Measurements from ENCODE around the gene TAS2R1. TPM values are rescaled to one million over a fixed set of nuclear protein-coding genes. Genes with fewer than 3 reads are reported as not detected.

The TAS2R1 gene, protein sequence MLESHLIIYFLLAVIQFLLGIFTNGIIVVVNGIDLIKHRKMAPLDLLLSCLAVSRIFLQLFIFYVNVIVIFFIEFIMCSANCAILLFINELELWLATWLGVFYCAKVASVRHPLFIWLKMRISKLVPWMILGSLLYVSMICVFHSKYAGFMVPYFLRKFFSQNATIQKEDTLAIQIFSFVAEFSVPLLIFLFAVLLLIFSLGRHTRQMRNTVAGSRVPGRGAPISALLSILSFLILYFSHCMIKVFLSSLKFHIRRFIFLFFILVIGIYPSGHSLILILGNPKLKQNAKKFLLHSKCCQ
- total RNA-seq, result not detected
- long read RNA-seq, result 0 reads

DNA sequence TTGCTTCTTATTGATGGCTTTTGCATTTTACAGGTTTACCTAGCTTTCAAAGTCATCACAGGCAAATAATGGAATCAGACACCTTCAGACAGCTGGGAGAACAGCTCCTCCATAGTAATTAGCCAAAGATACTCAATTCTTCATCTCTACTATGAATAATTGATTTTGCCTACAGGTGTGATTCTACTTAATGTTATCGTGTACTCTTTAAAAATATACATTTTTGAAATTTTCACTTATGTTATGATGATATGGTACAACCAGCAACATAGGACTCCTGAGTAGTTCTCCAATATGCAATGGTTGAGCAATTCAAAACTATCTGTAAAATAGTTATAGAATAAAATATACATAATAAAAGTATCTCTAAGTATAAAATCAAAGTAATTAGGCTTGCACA is at the start of gene TAS2R1:
Gene TAS2R1, minus strand, starts transcription at position 101 of the 400 bp plus-strand sequence. CDS start 319 bp downstream, outside the sequence.
- no peak within 1 kb of the TSS for H3K4me3 ChIP-seq
- TF ChIP-seq, protein P1, sequence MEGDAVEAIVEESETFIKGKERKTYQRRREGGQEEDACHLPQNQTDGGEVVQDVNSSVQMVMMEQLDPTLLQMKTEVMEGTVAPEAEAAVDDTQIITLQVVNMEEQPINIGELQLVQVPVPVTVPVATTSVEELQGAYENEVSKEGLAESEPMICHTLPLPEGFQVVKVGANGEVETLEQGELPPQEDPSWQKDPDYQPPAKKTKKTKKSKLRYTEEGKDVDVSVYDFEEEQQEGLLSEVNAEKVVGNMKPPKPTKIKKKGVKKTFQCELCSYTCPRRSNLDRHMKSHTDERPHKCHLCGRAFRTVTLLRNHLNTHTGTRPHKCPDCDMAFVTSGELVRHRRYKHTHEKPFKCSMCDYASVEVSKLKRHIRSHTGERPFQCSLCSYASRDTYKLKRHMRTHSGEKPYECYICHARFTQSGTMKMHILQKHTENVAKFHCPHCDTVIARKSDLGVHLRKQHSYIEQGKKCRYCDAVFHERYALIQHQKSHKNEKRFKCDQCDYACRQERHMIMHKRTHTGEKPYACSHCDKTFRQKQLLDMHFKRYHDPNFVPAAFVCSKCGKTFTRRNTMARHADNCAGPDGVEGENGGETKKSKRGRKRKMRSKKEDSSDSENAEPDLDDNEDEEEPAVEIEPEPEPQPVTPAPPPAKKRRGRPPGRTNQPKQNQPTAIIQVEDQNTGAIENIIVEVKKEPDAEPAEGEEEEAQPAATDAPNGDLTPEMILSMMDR (IDR thresholded peaks at IDR 0.05; ENCODE audit: borderline replicate concordance), result no peak
- H3K36me3 ChIP-seq, result no peaks in the 10 kb centered on the region
- intact Hi-C loops (cut with micrococcal nuclease), result no loop called here
- H3K27ac ChIP-seq (replicated peaks), result no peak within 1 kb of the TSS
- no peaks in the 10 kb centered on the region for H3K4me1 ChIP-seq
- peaks cover 21% of the 10 kb centered on the region for H3K9me3 ChIP-seq (replicated peaks)
- H3K27me3 ChIP-seq (ENCODE audit: low read depth), result no peaks in the 10 kb centered on the region
- DNase-seq, result no peak

DNA sequence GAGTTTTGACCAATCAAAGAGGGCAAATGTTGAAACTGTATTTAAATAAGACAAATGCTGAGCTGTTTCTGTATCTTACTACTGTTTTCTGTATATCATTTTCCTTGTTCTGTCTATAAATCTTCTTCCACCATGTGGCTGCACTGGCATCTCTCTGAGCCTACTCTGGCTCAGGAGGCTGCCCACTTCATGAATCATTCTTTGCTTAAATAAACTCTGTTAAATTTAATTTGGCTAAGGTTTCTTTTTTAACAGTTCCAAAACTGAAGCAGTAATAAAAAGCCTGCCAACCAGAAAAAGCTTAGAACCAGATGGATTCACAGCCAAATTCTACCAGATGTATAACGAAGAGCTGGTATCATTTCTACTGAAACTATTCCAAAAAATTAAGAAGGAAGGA is 40.2 kb upstream of the TAS2R1 start:
- Histone ChIP-seq H3K4me1 (no peaks in the 10 kb centered on the region), H3K27ac (replicated peaks) (no peak overlapping the region), H3K36me3 (no peaks in the 10 kb centered on the region), H3K4me3 (no peak overlapping the region), H3K27me3 (ENCODE audit: low read depth) (no peaks in the 10 kb centered on the region), H3K9me3 (replicated peaks) (peaks cover 48% of the 10 kb centered on the region)
- TF ChIP-seq, protein P1 (IDR thresholded peaks at IDR 0.05; ENCODE audit: borderline replicate concordance), result no peak
- DNase-seq, result no peak
- intact Hi-C loops (cut with micrococcal nuclease), result no loop called here

DNA sequence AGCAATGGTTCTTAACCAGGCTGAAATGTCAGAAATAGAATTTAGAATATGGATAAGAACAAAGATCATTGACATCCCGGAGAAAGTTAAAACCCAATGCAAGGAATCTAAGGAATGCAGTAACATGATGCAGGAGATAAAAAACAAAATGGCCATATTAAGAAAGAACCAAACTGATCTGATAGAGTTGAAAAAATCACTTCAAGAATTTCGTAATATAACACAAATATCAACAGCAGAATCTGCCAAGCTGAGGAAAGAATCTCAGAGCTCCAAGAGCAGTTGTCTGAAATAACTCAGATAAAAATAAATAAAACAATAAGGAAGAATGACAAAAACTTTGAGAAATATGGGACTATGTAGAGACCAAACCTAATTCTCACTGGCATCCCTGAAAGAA is 37.8 kb upstream of the TAS2R1 start:
- no peaks in the 10 kb centered on the region for H3K36me3 ChIP-seq
- H3K27me3 ChIP-seq (ENCODE audit: low read depth), result no peaks in the 10 kb centered on the region
- no peak overlapping the region for H3K27ac ChIP-seq (replicated peaks)
- intact Hi-C loops (cut with micrococcal nuclease), result no loop called here
- no peak overlapping the region for H3K4me3 ChIP-seq
- H3K4me1 ChIP-seq, result no peaks in the 10 kb centered on the region
- peaks cover 45% of the 10 kb centered on the region for H3K9me3 ChIP-seq (replicated peaks)
- TF ChIP-seq, protein P1 (IDR thresholded peaks at IDR 0.05; ENCODE audit: borderline replicate concordance), result no peak
- DNase-seq, result no peak

DNA sequence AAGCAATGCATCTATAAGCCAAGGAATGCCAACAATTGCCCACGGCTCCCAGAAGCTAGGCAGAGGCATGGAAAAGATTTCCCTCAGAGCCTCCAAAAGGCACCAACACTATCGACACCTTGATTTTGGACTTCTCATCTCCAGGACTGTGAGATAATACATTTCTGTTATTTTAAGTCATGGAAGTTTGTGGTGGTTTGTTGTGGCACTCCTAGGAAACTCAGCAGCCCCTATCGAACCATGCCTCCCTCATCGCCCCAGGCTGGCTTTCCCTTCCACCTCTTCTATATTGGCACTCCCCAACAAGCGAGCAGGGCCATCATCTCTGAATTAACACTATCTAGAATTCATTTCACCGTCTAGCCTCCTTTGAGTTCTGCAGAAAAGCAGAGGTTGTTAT is 33.7 kb upstream of the TAS2R1 start:
- H3K36me3 ChIP-seq, result no peaks in the 10 kb centered on the region
- peaks cover 20% of the 10 kb centered on the region for H3K9me3 ChIP-seq (replicated peaks)
- no peaks in the 10 kb centered on the region for H3K4me1 ChIP-seq
- intact Hi-C loops (cut with micrococcal nuclease), result no loop called here
- no peak for DNase-seq
- TF ChIP-seq, protein P1 (IDR thresholded peaks at IDR 0.05; ENCODE audit: borderline replicate concordance), result no peak
- no peak overlapping the region for H3K4me3 ChIP-seq
- no peak overlapping the region for H3K27ac ChIP-seq (replicated peaks)
- H3K27me3 ChIP-seq (ENCODE audit: low read depth), result no peaks in the 10 kb centered on the region

DNA sequence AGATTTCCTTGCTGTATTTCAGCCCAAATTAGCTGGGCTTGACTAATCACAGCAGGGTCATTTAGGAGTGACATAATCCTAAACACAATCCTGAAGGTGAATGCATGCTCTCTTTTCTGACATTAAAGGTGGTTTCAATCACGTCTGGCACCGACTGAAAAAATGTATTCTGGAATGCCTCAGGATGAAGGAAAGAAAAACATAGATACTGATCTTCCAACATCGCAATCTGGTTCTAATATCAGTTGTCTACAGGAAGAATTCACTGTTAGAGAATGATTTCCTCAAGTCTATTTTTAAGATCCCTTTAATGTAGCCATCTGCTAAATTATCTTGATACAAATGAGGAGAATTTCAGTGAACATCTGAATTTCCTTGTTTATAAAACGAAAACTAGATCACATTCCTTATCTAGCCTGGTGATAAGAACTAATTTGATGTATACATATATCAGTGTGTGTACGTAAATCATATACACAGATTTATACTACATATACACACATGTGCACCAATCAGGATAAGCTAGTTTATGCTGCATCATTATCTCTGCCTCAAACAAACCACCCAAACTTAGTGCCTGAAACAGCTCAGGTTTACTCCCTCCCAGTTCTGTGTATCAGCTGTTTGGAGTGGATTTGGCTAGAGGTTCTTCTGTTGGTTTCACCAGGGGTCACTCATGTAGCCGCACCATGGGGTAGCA is 31.3 kb upstream of the TAS2R1 start:
- H3K9me3 ChIP-seq (replicated peaks), result peaks cover 10% of the 10 kb centered on the region
- H3K27ac ChIP-seq (replicated peaks), result no peak overlapping the region
- H3K36me3 ChIP-seq, result no peaks in the 10 kb centered on the region
- TF ChIP-seq, protein P1 (IDR thresholded peaks at IDR 0.05; ENCODE audit: borderline replicate concordance), result no peak
- no peak for DNase-seq
- intact Hi-C loops (cut with micrococcal nuclease), result no loop called here
- H3K4me3 ChIP-seq, result no peak overlapping the region
- H3K27me3 ChIP-seq (ENCODE audit: low read depth), result no peaks in the 10 kb centered on the region
- peaks cover 7% of the 10 kb centered on the region for H3K4me1 ChIP-seq

Measured in left ventricle myocardium inferior (tissue), 1 donor.